Stimulated activated CD4-positive, alpha-beta T cell treated with anti-CD3 and anti-CD28 coated beads, Interleukin-1b, Interleukin-23, amount 100 ng/mL, for 48 hours (primary cell): ENCODE measurements around the gene PRKAR1B.
"Not testable (repeated sequence)": the region's sequence is repeated elsewhere in the genome, so short reads cannot be mapped to it uniquely, and the experiment has no call there.

ENCODE experiments used
- DNase-seq: peaks from one replicate; pipeline ENCODE4 v3.0.0-alpha.2; 2020

The PRKAR1B gene

GRCh38 chr7:551615-551970, 175.5 kb downstream of the PRKAR1B start:
- not testable (repeated sequence) for DNase-seq

- no peak for DNase-seq
These were observed 176.0 kb downstream of the PRKAR1B start for GRCh38 chr7:550881-551614.

- DNase-seq = no peak
These were observed 177.0 kb downstream of the PRKAR1B start for GRCh38 chr7:549891-550625.

- no peak for DNase-seq
These were observed 177.8 kb downstream of the PRKAR1B start for GRCh38 chr7:549066-549890.

GRCh38 chr7:548401-548800, 178.7 kb downstream of the PRKAR1B start:
- DNase-seq = no peak

- no peak for DNase-seq
These were observed 181.6 kb downstream of the PRKAR1B start for GRCh38 chr7:545470-545869.

GRCh38 chr7:544338-545221, 182.5 kb downstream of the PRKAR1B start:
- no peak for DNase-seq

GRCh38 chr7:543501-544337, 183.4 kb downstream of the PRKAR1B start:
- no peak for DNase-seq

GRCh38 chr7:542713-543500, 184.2 kb downstream of the PRKAR1B start:
- peak; percentile 23 for DNase-seq

GRCh38 chr7:542131-542712, 184.9 kb downstream of the PRKAR1B start:
- DNase-seq = no peak

GRCh38 chr7:541661-542060, 185.4 kb downstream of the PRKAR1B start:
- DNase-seq = no peak

- no peak for DNase-seq
These were observed 186.1 kb downstream of the PRKAR1B start for GRCh38 chr7:540997-541396.

- DNase-seq = no peak
These were observed 186.5 kb downstream of the PRKAR1B start for GRCh38 chr7:540579-540978.

- no peak for DNase-seq
These were observed 187.2 kb downstream of the PRKAR1B start for GRCh38 chr7:539731-540411.

- DNase-seq = no peak
These were observed 188.1 kb downstream of the PRKAR1B start for GRCh38 chr7:538764-539685.

GRCh38 chr7:537911-538634, 189.0 kb downstream of the PRKAR1B start:
- no peak for DNase-seq

- DNase-seq = no peak
These were observed 190.8 kb downstream of the PRKAR1B start for GRCh38 chr7:536231-536630.

GRCh38 chr7:534959-535358, 192.1 kb downstream of the PRKAR1B start:
- DNase-seq = no peak
